ENCODE data around the gene KCNMA1.

GRCh38 chr10:77315496-77316129, 322.0 kb downstream of the KCNMA1 start:
- TF ChIP-seq, protein P1, sequence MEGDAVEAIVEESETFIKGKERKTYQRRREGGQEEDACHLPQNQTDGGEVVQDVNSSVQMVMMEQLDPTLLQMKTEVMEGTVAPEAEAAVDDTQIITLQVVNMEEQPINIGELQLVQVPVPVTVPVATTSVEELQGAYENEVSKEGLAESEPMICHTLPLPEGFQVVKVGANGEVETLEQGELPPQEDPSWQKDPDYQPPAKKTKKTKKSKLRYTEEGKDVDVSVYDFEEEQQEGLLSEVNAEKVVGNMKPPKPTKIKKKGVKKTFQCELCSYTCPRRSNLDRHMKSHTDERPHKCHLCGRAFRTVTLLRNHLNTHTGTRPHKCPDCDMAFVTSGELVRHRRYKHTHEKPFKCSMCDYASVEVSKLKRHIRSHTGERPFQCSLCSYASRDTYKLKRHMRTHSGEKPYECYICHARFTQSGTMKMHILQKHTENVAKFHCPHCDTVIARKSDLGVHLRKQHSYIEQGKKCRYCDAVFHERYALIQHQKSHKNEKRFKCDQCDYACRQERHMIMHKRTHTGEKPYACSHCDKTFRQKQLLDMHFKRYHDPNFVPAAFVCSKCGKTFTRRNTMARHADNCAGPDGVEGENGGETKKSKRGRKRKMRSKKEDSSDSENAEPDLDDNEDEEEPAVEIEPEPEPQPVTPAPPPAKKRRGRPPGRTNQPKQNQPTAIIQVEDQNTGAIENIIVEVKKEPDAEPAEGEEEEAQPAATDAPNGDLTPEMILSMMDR (IDR thresholded peaks at IDR 0.05): no peak
- no peak for TF ChIP-seq POLR2A (IDR thresholded peaks at IDR 0.05)
